Measurements from ENCODE around the gene A2ML1.
A peak's percentile ranks its signal among the peaks of the same experiment; 100 is the strongest.
"Not testable (repeated sequence)": the region's sequence is repeated elsewhere in the genome, so short reads cannot be mapped to it uniquely, and the experiment has no call there.

Gene A2ML1

GRCh38 chr12:8820676-8821407 lies 1.6 kb upstream of the A2ML1 start:
- H3K27me3 ChIP-seq (ENCODE audit: control insufficient read depth, insufficient read depth, low read length); H3K9me3 ChIP-seq (ENCODE audit: control insufficient read depth, insufficient read depth, low read length); H3K9ac ChIP-seq (ENCODE audit: low read depth, low read length); H3K4me3 ChIP-seq (ENCODE audit: low read depth, low read length); H3K36me3 ChIP-seq (ENCODE audit: control insufficient read depth, insufficient read depth, low read length): not testable (repeated sequence)
- peaks cover 14% of the 10 kb centered on the region for H3K4me1 ChIP-seq (ENCODE audit: control insufficient read depth, insufficient read depth, low read length)

- peaks cover 14% of the 10 kb centered on the region for H3K4me1 ChIP-seq (ENCODE audit: control insufficient read depth, insufficient read depth, low read length)
Measured at GRCh38 chr12:8821591-8821990, 830 bp upstream of the A2ML1 start.

GRCh38 chr12:8823565-8824300 lies 1.3 kb downstream of the A2ML1 start:
- H3K9me3 ChIP-seq (ENCODE audit: control insufficient read depth, insufficient read depth, low read length), result no peaks in the 10 kb centered on the region
- H3K9ac ChIP-seq (ENCODE audit: low read depth, low read length), result peak overlapping the region; percentile 38
- peak overlapping the region; percentile 38 for H3K4me3 ChIP-seq (ENCODE audit: low read depth, low read length)
- peaks cover 14% of the 10 kb centered on the region for H3K4me1 ChIP-seq (ENCODE audit: control insufficient read depth, insufficient read depth, low read length)
- H3K27me3 ChIP-seq (ENCODE audit: control insufficient read depth, insufficient read depth, low read length), result no peaks in the 10 kb centered on the region
- H3K36me3 ChIP-seq (ENCODE audit: control insufficient read depth, insufficient read depth, low read length), result peaks cover 2% of the 10 kb centered on the region

More at GRCh38 chr12:8821591-8821990, 830 bp upstream of the A2ML1 start:
- Histone ChIP-seq H3K9me3 (ENCODE audit: control insufficient read depth, insufficient read depth, low read length) (no peaks in the 10 kb centered on the region), H3K36me3 (ENCODE audit: control insufficient read depth, insufficient read depth, low read length) (no peaks in the 10 kb centered on the region), H3K4me3 (ENCODE audit: low read depth, low read length) (no peak overlapping the region), H3K9ac (ENCODE audit: low read depth, low read length) (no peak overlapping the region), H3K27me3 (ENCODE audit: control insufficient read depth, insufficient read depth, low read length) (no peaks in the 10 kb centered on the region)

- Histone ChIP-seq H3K9me3 (ENCODE audit: control insufficient read depth, insufficient read depth, low read length) (no peaks in the 10 kb centered on the region), H3K9ac (ENCODE audit: low read depth, low read length) (no peak overlapping the region), H3K4me1 (ENCODE audit: control insufficient read depth, insufficient read depth, low read length) (peaks cover 21% of the 10 kb centered on the region), H3K36me3 (ENCODE audit: control insufficient read depth, insufficient read depth, low read length) (peaks cover 2% of the 10 kb centered on the region), H3K27me3 (ENCODE audit: control insufficient read depth, insufficient read depth, low read length) (no peaks in the 10 kb centered on the region), H3K4me3 (ENCODE audit: low read depth, low read length) (no peak overlapping the region)
Measured at GRCh38 chr12:8827551-8828256, 5.3 kb downstream of the A2ML1 start.

GRCh38 chr12:8828257-8829124 lies 6.1 kb downstream of the A2ML1 start:
- H3K4me1 ChIP-seq (ENCODE audit: control insufficient read depth, insufficient read depth, low read length), result peaks cover 18% of the 10 kb centered on the region
- no peaks in the 10 kb centered on the region for H3K27me3 ChIP-seq (ENCODE audit: control insufficient read depth, insufficient read depth, low read length)
- peaks cover 2% of the 10 kb centered on the region for H3K36me3 ChIP-seq (ENCODE audit: control insufficient read depth, insufficient read depth, low read length)
- H3K9me3 ChIP-seq (ENCODE audit: control insufficient read depth, insufficient read depth, low read length), result no peaks in the 10 kb centered on the region
- no peak overlapping the region for H3K9ac ChIP-seq (ENCODE audit: low read depth, low read length)
- no peak overlapping the region for H3K4me3 ChIP-seq (ENCODE audit: low read depth, low read length)

GRCh38 chr12:8829125-8829518 lies 6.7 kb downstream of the A2ML1 start:
- no peaks in the 10 kb centered on the region for H3K27me3 ChIP-seq (ENCODE audit: control insufficient read depth, insufficient read depth, low read length)
- H3K4me1 ChIP-seq (ENCODE audit: control insufficient read depth, insufficient read depth, low read length), result peaks cover 21% of the 10 kb centered on the region
- H3K9me3 ChIP-seq (ENCODE audit: control insufficient read depth, insufficient read depth, low read length), result no peaks in the 10 kb centered on the region
- no peak overlapping the region for H3K9ac ChIP-seq (ENCODE audit: low read depth, low read length)
- peaks cover 2% of the 10 kb centered on the region for H3K36me3 ChIP-seq (ENCODE audit: control insufficient read depth, insufficient read depth, low read length)
- no peak overlapping the region for H3K4me3 ChIP-seq (ENCODE audit: low read depth, low read length)

- Histone ChIP-seq H3K27me3 (ENCODE audit: control insufficient read depth, insufficient read depth, low read length) (no peaks in the 10 kb centered on the region), H3K4me1 (ENCODE audit: control insufficient read depth, insufficient read depth, low read length) (peaks cover 25% of the 10 kb centered on the region), H3K36me3 (ENCODE audit: control insufficient read depth, insufficient read depth, low read length) (peaks cover 2% of the 10 kb centered on the region), H3K4me3 (ENCODE audit: low read depth, low read length) (no peak overlapping the region), H3K9ac (ENCODE audit: low read depth, low read length) (no peak overlapping the region), H3K9me3 (ENCODE audit: control insufficient read depth, insufficient read depth, low read length) (no peaks in the 10 kb centered on the region)
Measured at GRCh38 chr12:8829621-8830020, 7.2 kb downstream of the A2ML1 start.

- Histone ChIP-seq H3K9ac (ENCODE audit: low read depth, low read length) (peak overlapping the region; percentile 9), H3K4me3 (ENCODE audit: low read depth, low read length) (no peak overlapping the region), H3K36me3 (ENCODE audit: control insufficient read depth, insufficient read depth, low read length) (peaks cover 2% of the 10 kb centered on the region), H3K4me1 (ENCODE audit: control insufficient read depth, insufficient read depth, low read length) (peaks cover 28% of the 10 kb centered on the region), H3K27me3 (ENCODE audit: control insufficient read depth, insufficient read depth, low read length) (no peaks in the 10 kb centered on the region), H3K9me3 (ENCODE audit: control insufficient read depth, insufficient read depth, low read length) (no peaks in the 10 kb centered on the region)
Measured at GRCh38 chr12:8831116-8831515, 8.7 kb downstream of the A2ML1 start.

GRCh38 chr12:8832500-8832899 lies 10.1 kb downstream of the A2ML1 start:
- Histone ChIP-seq H3K4me3 (ENCODE audit: low read depth, low read length) (no peak overlapping the region), H3K9ac (ENCODE audit: low read depth, low read length) (no peak overlapping the region), H3K9me3 (ENCODE audit: control insufficient read depth, insufficient read depth, low read length) (no peaks in the 10 kb centered on the region), H3K36me3 (ENCODE audit: control insufficient read depth, insufficient read depth, low read length) (peaks cover 2% of the 10 kb centered on the region), H3K4me1 (ENCODE audit: control insufficient read depth, insufficient read depth, low read length) (peaks cover 28% of the 10 kb centered on the region), H3K27me3 (ENCODE audit: control insufficient read depth, insufficient read depth, low read length) (no peaks in the 10 kb centered on the region)

- H3K4me3 ChIP-seq (ENCODE audit: low read depth, low read length), result no peak overlapping the region
- peaks cover 4% of the 10 kb centered on the region for H3K36me3 ChIP-seq (ENCODE audit: control insufficient read depth, insufficient read depth, low read length)
- peaks cover 22% of the 10 kb centered on the region for H3K4me1 ChIP-seq (ENCODE audit: control insufficient read depth, insufficient read depth, low read length)
- H3K27me3 ChIP-seq (ENCODE audit: control insufficient read depth, insufficient read depth, low read length), result no peaks in the 10 kb centered on the region
- H3K9me3 ChIP-seq (ENCODE audit: control insufficient read depth, insufficient read depth, low read length), result no peaks in the 10 kb centered on the region
- no peak overlapping the region for H3K9ac ChIP-seq (ENCODE audit: low read depth, low read length)
Measured at GRCh38 chr12:8834230-8834629, 11.8 kb downstream of the A2ML1 start.

- Histone ChIP-seq H3K9me3 (ENCODE audit: control insufficient read depth, insufficient read depth, low read length) (no peaks in the 10 kb centered on the region), H3K9ac (ENCODE audit: low read depth, low read length) (no peak overlapping the region), H3K4me1 (ENCODE audit: control insufficient read depth, insufficient read depth, low read length) (peaks cover 13% of the 10 kb centered on the region), H3K27me3 (ENCODE audit: control insufficient read depth, insufficient read depth, low read length) (no peaks in the 10 kb centered on the region), H3K4me3 (ENCODE audit: low read depth, low read length) (no peak overlapping the region), H3K36me3 (ENCODE audit: control insufficient read depth, insufficient read depth, low read length) (peaks cover 4% of the 10 kb centered on the region)
Measured at GRCh38 chr12:8837291-8837690, 14.9 kb downstream of the A2ML1 start.

All from iPS-15b (cell line).